IPS-11a (cell line): ENCODE measurements around the gene OTOG.

Experiments used
- H3K4me3 ChIP-seq: one replicate; pipeline ENCODE4 v1.5.1; 2013; ENCODE audit warnings: low read depth, low read length, control low read depth

The OTOG gene

DNA sequence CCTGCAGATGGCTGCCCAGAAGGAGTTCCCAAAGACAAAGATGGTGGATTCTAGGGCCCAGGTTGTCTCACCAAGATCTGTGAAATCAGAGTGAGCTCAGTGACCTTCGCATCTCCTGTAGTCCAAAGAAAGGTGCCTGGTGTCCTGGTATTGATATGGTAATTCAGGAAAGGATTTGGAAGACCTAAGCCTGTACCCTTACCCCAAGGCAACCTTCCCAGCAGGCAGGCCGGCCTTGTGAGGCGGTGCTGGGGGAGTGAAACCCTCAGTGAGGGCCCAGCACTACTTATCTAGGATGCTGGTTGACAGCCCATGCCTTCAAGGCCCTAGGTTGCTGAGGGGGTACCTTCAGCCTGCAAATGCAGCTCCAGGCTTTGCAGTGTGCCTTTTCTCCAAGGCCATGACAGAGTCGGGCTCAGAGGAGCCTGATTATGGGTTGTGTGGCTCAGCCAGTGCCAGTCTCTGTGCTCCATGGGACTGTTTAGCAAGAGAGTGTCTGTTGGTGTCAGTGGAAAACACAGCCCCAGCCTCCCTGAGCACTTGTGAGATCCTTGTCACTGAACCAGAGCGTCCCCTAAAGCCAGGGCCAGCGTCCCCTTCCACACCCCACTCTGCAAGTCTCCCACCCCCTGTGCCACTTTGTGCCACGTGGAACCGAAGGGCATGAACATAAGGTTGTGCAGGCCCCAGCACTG, 99.5 kb downstream of the OTOG start:
- no peak overlapping the region for H3K4me3 ChIP-seq

DNA sequence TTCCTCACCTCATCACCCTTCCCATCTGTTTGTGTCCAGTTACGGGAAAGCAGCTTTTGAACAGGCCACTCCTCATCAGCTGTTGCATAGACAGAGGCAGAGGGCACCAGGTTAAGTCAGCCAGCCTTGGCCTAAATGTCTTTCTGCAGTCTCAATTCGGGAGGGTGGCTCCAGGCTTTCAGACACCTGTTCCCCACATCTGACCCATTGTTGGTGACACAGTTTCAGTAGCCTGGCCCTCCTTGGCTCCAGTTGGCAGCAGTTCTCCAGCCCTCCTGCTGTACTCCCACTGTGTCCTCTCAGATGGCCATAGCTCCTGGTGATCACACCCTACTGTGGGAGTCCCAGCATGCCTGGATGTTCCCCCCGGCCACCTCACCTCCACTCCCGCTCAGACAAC, 101.5 kb downstream of the OTOG start:
- H3K4me3 ChIP-seq = no peak overlapping the region

DNA sequence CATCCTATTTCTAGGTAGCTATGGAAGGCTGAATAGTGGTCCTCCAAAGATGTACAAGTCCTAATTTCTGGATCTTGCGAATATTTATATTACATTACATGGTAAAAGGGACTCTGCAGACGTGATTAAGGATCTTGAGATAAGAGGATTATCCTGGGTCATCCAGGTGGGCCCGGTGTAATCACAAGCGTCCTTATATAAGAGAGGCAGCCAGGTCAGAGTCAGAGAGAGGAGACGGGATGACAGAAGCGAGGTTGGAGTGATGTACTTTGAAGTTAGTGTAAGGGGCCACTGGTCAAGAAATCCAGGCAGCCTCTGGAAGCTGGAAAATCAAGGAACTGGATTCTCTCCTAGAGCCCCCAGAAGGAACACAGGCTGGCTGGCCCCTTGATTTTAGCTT, 102.2 kb downstream of the OTOG start:
- H3K4me3 ChIP-seq = no peak overlapping the region

DNA sequence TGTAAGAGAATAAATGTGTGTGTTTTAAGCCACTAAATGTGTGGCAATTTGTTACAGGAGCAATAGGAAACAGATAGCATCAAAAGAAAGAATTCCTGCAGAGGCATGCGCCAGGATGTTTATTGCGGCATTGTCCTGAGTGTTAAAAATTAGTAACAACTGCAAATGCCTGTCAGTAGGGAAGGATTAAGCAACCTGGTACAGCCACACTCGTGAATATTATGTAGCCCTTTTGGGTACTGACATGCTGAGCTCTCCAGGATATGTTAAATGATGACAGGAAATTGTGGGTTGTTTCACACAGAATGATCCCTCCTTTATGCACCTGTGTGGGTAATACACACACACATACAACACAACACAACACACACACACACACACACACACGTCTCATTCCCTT, 102.6 kb downstream of the OTOG start:
- no peak overlapping the region for H3K4me3 ChIP-seq

DNA sequence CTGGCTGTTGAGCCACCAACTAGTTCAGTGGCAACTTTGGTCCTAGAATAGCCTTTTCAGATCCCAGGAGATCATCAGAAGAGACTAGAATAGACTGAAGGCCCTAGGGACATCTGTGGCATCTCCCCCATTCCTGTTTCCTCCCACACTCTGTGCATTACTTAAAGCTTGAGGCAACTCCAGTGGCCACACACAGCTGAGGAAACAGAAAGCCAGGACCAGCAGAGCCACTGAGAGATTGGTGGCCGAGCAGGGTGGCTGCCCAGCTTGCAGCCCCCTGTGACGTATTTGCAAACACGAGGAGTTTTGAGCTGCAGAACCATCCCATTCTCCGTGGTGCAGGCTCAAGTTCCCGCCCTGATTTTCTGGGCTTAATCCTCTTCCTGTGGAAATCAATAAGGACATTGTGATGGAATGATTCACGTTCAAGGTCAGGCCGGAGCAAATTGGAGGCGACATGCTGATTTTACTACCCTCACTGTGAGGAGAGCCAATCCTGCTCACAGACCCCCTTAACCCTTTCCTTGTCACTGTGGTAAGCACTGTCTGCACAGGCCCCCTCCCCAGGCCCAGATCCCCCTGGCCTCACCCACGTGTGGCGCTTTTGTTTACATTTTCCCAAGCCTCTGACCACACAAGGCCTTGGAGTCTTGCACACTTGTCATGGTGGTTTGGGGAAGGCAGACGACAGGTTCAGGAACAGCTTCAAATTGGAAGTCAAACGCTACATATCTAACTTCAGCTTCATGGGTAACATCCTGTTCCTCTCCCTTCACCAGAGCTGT, 103.3 kb downstream of the OTOG start:
- H3K4me3 ChIP-seq = no peak overlapping the region

DNA sequence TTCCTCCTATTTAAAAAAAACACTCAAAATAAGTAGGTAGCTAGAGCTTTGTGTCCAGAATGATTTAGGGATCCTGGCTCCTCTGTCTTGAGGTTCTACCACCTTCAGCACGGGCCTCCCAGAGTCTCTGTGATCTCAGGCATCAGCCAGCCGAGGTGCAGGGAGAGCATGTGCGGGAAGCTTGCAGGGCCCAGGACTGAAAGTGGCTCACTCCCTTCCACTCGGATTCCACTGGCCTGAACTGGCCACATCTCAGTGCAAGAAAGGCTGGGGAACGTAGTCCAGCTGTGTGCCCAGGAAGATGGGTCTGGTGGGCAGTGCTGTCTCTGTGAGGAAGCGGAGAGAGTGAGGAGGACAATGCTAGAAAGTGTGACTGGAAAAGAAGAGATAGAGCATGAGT, 104.0 kb downstream of the OTOG start:
- H3K4me3 ChIP-seq = no peak overlapping the region

DNA sequence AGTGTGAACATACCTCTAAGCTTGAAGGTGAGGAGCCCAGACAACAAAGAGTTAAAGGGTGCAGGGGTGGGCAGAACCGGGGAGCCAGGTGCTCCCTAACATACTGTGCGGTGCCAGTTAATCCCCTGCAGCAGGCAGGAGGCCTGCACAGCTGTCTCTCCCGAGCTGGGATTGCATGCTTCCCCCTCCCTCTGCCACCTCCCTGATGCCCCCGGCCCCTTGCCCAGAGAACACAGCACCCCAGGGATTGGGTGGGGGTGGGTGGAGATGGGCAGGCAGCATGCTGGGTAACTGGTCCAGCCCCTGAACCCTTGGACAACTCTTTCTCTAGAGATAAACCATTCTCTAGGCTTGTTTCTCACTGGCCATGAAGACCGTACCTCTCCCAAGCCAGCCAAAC, 104.6 kb downstream of the OTOG start:
- no peak overlapping the region for H3K4me3 ChIP-seq

DNA sequence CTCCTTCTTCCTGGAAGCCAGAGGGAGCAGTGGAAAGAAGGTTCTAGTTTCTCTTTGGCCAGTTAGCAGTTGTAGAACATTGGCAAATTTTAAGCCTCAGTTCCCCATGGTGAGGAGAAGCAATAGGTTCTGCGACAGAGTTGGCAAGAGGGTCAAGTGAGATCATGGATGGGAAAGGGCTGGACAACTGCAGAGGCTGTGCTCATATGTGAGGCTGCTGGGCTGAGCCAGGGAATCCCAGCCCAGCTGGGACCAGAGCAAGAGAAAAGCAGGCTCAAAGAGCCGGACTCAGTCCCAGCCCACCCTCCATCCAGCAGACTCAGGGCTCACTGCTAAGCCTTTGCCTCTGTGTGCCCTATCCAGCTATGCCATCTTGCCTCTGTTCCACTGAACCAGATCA, 105.5 kb downstream of the OTOG start:
- H3K4me3 ChIP-seq = no peak overlapping the region

DNA sequence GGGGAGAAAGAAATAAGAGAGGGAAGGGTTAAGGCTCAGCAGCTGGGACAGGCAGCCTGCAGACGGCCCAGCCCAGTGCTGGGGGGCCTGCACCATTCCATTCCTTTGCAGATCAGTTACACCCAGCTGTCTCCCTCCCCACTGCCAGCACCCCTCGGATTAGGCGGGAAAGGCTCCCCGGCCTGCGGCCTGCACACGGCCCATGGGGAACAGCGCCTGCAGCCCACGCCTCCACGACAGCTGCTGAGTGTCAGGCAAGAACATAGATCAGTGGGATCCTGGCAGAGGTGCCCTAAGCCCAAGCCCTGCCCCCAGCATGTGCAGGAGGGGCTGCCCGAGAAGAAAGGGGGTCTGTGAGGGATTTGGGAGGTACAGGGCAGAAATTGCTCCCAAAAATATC, 106.6 kb downstream of the OTOG start:
- no peak overlapping the region for H3K4me3 ChIP-seq

DNA sequence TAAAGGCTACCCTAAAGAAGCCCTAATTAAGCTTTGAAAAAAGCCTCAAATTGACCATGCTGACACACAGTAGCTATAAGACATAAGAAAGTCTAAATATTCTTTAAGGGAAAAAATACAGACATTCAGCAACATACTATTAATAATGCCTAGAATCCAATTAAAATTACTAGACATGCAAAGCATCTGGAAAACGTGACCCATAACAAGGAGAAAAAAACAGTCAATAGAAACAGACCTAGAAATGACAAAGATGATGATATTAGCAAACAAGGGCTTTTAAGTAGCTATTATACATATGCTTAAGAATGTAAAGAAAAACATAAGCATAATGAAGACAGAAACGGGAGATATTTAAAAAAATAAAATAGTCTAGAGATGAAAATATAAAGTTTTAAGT, 108.6 kb downstream of the OTOG start:
- H3K4me3 ChIP-seq = no peak overlapping the region

DNA sequence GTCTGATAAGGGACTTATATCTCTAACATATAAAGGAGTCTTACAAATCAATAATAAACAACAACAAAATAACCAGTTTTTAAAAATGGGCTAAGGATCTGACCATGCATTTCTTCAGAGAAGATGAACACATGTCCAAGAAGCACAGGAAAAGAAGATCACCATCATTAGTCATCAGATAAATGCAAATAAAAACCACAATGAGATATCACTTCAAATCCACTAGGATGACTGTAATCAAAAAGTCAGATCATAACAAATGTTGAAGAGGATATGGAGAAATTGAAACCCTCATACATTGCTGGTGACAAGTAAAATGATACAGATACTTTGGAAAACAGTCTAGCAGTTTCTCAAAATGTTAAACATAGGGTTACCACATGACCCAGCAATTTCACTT, 111.2 kb downstream of the OTOG start:
- no peak overlapping the region for H3K4me3 ChIP-seq

DNA sequence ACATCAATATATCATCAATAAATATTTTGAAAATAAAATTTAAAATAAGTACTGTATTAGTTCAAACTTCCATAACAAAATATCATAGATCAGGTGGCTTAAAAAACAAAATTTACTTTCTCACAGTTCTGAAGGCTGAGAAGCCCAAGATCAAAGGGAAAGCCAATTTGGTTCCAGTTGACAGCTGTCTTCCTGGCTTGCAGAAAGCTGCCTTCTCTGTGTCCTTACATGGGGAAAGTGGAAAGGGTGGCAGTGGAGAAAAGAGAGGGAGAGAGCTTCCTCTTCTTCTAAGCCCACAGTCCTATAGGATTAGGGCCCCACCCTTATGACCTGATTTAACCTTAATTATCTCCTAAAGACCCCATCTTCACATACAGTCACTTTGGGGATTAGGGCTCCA, 121.1 kb downstream of the OTOG start:
- H3K4me3 ChIP-seq = no peak overlapping the region

DNA sequence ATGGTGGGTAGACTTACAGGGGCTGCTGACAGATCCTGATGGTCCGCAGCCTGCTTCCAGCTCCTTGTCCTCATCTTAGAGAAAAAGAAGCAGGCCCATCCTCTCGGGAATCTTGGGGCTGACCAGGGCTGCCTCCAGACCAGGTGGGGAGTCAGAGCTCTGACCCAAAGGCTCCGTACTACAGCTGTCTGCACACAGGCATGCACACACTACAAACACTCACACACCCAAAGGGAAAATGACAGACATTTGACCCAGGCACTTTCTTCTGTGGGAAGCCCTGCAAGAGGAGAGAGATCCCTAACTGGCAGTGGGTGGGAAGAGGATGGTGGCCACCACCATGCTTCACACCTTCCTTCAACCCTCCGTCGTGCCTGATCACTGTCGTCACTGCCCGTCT, 125.4 kb downstream of the OTOG start:
- no peak overlapping the region for H3K4me3 ChIP-seq

DNA sequence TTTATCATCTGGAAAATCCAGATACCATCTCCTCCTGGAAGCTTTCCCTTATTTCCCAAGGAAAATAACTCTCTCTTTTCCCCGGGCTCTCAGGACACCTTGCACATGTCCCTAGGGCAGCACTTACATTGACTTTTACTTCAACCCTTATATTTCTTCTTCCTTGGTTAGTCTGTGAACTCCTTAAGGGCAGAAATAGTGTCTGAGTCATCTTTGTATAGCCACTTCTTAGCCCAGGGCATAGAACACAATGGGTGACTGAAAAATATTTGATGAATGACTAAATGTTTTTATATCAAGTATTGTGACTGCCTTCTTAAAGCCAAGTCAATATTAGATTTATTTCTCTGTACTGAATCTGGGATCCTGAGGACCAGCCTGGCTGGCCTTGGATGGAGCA, 126.9 kb downstream of the OTOG start:
- H3K4me3 ChIP-seq = no peak overlapping the region

DNA sequence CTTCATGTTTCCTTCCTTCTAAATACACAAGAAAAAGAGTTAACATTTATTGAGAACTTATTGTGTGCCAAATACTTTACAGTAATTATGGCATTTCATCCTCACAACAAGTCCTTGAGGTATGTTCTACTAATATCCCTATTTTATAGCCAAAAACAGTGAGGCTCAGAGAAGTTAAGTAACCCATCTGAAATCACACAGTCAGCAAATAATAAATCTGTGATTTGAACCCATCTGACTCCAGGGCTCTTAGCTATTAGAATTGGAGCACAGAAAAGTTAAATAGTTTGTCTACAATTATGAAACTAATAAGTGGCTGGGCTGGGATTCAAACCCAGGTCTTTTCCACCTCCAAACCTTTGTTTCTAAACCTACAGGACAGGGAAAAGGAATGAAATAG, 135.8 kb downstream of the OTOG start:
- no peak overlapping the region for H3K4me3 ChIP-seq

DNA sequence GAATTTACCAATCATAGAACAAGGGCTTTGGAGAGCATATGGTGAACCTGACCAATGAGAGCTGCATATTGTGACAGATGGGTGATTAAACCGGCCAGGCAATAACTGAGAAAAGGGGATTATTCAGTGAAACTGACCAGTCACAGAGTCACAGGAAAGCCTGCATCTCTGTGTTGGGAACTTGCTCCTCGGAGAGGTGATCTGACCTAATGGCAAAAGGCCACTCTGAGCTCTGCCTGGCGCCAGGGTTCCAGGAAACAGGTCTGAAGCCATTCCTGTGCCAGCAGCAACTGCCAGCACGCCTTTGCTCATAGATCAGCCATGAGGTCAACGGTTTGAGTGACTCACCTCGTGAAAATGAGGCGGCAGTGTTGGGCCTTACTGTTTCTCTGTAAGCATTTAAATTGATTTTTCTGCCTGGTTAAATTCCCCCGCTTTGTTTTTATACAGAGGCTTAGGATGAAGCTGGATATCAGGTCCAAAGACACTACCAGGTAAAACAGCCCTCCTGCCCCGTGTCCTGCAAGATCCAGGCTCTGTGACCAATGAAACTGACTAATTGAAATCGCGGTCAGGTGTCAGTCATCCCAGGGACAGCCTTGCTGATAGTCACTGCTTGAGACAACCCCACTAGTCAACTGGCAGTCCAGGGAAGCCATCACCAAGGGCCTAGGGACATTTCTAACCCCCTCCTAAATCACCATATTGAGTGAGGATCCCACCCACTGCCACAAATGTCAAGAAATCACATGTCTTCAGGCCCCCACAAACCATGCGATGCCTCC, 136.5 kb downstream of the OTOG start:
- no peak overlapping the region for H3K4me3 ChIP-seq

DNA sequence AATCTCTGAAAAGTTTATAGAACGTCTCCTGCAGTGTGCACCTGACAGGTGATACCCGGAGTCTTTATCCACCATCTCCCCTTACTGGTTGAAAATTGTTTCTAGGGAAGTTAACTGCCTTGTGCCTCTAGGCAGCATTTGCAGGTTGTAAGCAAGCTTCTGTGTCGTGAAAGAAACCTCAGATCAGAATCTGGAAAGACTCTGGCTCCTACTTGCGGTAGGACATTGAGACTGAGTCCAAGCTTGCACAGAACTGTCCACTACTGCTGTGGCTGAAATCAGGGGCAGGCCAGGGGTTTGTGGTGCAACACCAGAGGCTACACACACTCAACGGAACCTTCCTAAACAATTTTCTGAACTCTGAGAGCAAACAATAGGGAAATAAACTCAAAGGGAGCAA, 137.5 kb downstream of the OTOG start:
- H3K4me3 ChIP-seq = no peak overlapping the region

DNA sequence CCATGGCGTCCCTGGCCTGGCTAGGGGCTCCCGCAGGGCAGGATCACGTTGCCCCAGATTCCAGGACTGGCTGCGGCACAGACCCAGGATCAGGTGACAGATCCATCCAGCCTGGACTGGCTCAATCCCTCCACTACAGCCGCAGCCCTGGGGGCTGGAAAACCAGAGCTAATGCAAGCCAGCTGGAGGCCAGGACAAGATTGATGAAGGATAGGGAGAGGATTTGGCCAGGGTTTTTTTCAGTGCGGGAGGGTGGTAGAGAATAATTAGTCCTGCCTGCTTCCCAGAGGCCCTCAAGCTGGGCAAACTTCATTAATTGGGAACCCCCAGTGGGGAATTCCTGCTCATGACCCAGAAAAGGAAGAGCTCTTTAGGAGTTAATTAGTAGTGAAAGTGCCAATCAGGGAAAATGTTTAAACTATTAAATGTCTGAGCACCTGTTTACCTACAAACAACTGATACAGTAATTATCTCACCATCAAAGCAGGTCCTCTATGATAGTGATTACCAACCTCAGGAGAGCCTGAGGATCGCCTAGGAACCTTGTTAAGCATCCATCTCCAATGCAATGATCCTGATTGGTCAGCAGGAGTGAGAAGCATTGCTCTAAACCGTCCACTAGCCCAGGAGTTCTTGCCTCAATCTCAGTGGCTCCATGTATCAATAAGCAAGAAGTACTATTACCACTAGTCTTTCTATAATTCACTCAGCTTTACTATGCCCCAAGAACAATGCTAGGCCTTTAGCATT, 139.3 kb downstream of the OTOG start:
- H3K4me3 ChIP-seq = no peak overlapping the region

DNA sequence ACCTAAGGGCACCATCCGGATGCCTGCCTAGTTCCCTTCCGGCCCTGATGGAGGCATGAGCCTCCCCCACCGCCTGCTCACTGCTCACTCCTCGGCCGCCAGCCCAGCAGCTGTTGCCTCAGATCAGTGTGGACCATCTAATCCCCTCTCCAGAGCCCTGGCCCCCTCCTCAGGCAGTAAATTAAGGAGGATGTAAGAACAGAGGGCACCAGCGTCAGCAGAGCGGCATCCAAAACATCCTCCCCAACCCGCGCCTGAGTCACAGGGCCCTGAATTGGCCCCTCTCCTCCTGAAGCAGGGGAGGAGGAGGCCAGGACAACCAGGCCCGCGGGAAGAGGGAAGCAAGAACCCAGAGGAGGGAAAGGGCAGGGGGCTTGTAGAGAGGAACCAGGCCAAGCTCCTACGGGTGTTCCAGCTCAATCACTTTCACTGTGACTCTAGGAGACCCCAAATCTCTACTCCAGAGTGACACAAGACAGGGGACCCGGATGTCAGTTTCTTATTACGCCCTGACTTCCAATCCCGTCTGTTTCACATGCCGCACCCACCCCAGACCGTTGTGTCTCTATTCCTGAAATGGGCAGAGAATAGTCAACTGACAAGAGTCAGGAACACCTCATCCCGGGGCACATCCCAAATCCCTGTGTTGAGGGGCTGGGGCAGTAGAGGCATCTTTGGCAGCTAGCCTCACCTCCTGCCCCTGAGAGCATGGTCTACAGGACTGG, 141.0 kb downstream of the OTOG start:
- H3K4me3 ChIP-seq = no peak overlapping the region

DNA sequence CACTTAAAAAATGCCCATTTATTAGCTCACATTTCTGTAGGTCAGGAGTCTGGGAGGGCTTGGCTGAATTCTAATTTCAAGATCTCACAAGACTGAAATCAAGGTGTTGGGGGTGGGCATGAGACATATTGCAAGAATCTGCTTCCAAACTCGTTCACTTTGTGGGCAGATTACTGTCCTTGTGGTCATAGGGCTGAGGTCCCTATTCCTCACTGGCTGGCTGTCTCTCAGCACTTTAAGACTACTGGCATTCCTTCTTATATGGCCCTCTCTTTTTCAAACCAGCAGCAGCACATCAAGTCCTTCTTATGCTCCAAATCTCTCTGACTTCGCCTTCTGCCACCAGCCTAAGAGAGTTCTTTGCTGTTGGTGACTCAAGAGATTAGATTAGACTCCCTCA, 144.5 kb downstream of the OTOG start:
- H3K4me3 ChIP-seq = no peak overlapping the region

DNA sequence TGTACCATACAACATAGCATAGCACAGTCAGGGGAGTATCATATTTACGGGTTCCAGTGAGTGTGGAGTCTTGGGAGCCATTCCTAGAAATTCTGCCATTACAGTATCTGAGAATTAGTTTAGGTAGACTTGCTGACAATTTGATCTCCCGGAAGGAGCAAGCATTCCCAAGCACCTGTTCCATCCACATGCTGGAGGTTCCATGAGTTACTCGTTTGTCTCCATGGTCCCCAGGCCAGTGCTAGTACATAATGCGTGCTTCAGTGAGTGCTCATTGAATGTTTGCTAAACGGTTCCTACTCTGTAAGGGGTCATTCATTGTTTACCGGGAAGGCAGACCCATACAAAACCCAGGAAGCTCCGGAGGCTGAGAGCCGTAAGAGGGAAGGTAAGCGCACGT, 144.9 kb downstream of the OTOG start:
- no peak overlapping the region for H3K4me3 ChIP-seq
